IMR-90 (cell line): Measurements from ENCODE around the gene AQP9. TPM values are rescaled to one million over a fixed set of nuclear protein-coding genes. Genes with fewer than 3 reads are reported as not detected.

Experiments used
- ATAC-seq: fragments of 200-7000 bp; cut with Tn5 transposase; 2 replicates; pipeline ENCODE4 v1.9.1; 2020; ENCODE audit warnings: low read depth, mild to moderate bottlenecking, moderate library complexity
- BruUV-seq: library from RNA; stranded (reverse); fragments of 400-500 nt; replicated peaks from 2 replicates; lab custom pipeline; 2021; lab: Mats Ljungman, UMichigan
- CTCF ChIA-PET: fragments of 300-600 bp; formaldehyde crosslinking; extraction: SDS; loops from one replicate; lab custom pipeline; 2021; ENCODE audit warnings: antibody characterized with exemption; lab: Yijun Ruan, JAX
- POLR2A ChIA-PET: fragments of 300-600 bp; sonication (Branson Sonifier 250); formaldehyde crosslinking; loops from one replicate; lab custom pipeline; 2022; ENCODE audit warnings: antibody characterized with exemption; ENCODE audit not compliant: unreplicated experiment; lab: Charles Lee
- DNase-seq: peaks from one replicate; pipeline ENCODE4 v3.0.0; 2013
- H2AFZ ChIP-seq: replicated peaks from 2 replicates; pipeline ENCODE3; 2013; ENCODE audit warnings: low read length, mild to moderate bottlenecking; ENCODE audit not compliant: poor library complexity
- H2AK5ac ChIP-seq: 2 replicates; pipeline ENCODE4 v1.6.1; 2013; ENCODE audit warnings: low read depth, low read length, inconsistent platforms
- H2AK9ac ChIP-seq: replicated peaks from 2 replicates; pipeline ENCODE3; 2013; ENCODE audit warnings: mild to moderate bottlenecking, low read depth, low read length, moderate library complexity; ENCODE audit not compliant: poor library complexity
- H2BK120ac ChIP-seq: 2 replicates; pipeline ENCODE4 v1.6.1; 2013; ENCODE audit warnings: low read depth, low read length, inconsistent platforms
- H2BK15ac ChIP-seq: 3 replicates; pipeline ENCODE4 v1.6.1; 2013; ENCODE audit warnings: low read depth, low read length, inconsistent platforms
- H2BK20ac ChIP-seq: 2 replicates; pipeline ENCODE4 v1.6.1; 2013; ENCODE audit warnings: low read depth, mild to moderate bottlenecking, inconsistent platforms, low read length, moderate library complexity
- H2BK5ac ChIP-seq: 2 replicates; pipeline ENCODE4 v1.6.1; 2013; ENCODE audit warnings: mild to moderate bottlenecking, low read depth, low read length, inconsistent platforms; ENCODE audit not compliant: poor library complexity, severe bottlenecking
- H3K14ac ChIP-seq: replicated peaks from 2 replicates; pipeline ENCODE4 v1.6.1; 2013; ENCODE audit warnings: low read depth, low read length, inconsistent platforms
- H3K18ac ChIP-seq: 2 replicates; pipeline ENCODE4 v1.6.1; 2013; ENCODE audit warnings: low read depth, low read length, control low read depth
- H3K23ac ChIP-seq: 2 replicates; pipeline ENCODE4 v1.6.1; 2013; ENCODE audit warnings: low read depth, low read length, inconsistent platforms
- H3K27ac ChIP-seq: 2 replicates; pipeline ENCODE4 v1.5.1; 2013; ENCODE audit warnings: mild to moderate bottlenecking, control low read depth, low read length; ENCODE audit not compliant: insufficient read depth
- H3K27me3 ChIP-seq: 2 replicates; pipeline ENCODE4 v1.6.1; 2013; ENCODE audit warnings: low read length; ENCODE audit not compliant: control insufficient read depth, insufficient read depth
- H3K36me3 ChIP-seq: 2 replicates; pipeline ENCODE4 v1.6.1; 2013; ENCODE audit warnings: low read length, mixed read lengths; ENCODE audit not compliant: control insufficient read depth, insufficient read depth
- H3K4ac ChIP-seq: 2 replicates; pipeline ENCODE4 v1.6.1; 2013; ENCODE audit warnings: low read depth, low read length, inconsistent platforms
- H3K4me1 ChIP-seq: 2 replicates; pipeline ENCODE4 v1.6.1; 2013; ENCODE audit warnings: low read length, mixed read lengths; ENCODE audit not compliant: control insufficient read depth, insufficient read depth
- H3K4me2 ChIP-seq: 2 replicates; pipeline ENCODE4 v1.6.1; 2013; ENCODE audit warnings: low read depth, mild to moderate bottlenecking, control low read depth, low read length, moderate library complexity
- H3K4me3 ChIP-seq: 2 replicates; pipeline ENCODE4 v1.5.1; 2013; ENCODE audit warnings: low read depth, mild to moderate bottlenecking, control low read depth, low read length, moderate library complexity; ENCODE audit not compliant: insufficient read depth
- H3K56ac ChIP-seq: 2 replicates; pipeline ENCODE4 v1.6.1; 2013; ENCODE audit warnings: low read length, inconsistent platforms; ENCODE audit not compliant: insufficient read depth; ENCODE audit errors: extremely low read depth
- H3K79me1 ChIP-seq, 2 experiments: 2 replicates each; pipeline ENCODE4 v1.6.1; 2013; ENCODE audit warnings: low read length in 2 of 2, inconsistent platforms in 1 of 2, low read depth in 1 of 2
- H3K9ac ChIP-seq: 2 replicates; pipeline ENCODE4 v1.6.1; 2013; ENCODE audit warnings: low read depth, low read length, control low read depth
- H3K9me1 ChIP-seq: 2 replicates; pipeline ENCODE4 v1.6.1; 2013; ENCODE audit warnings: low read length, inconsistent platforms; ENCODE audit not compliant: insufficient read depth
- H3K9me3 ChIP-seq: 2 replicates; pipeline ENCODE4 v1.6.1; 2013; ENCODE audit warnings: low read length; ENCODE audit not compliant: control insufficient read depth, insufficient read depth
- H4K20me1 ChIP-seq: 2 replicates; pipeline ENCODE4 v1.6.1; 2013; ENCODE audit warnings: low read length, inconsistent platforms; ENCODE audit not compliant: insufficient read depth
- H4K5ac ChIP-seq: 2 replicates; pipeline ENCODE4 v1.6.1; 2013; ENCODE audit warnings: mild to moderate bottlenecking, low read depth, low read length, control low read depth
- H4K8ac ChIP-seq, 2 experiments: 2 replicates each; pipeline ENCODE4 v1.6.1; 2013; ENCODE audit warnings: low read depth in 2 of 2, low read length in 2 of 2, control low read depth in 1 of 2, inconsistent platforms in 1 of 2
- H4K91ac ChIP-seq: 2 replicates; pipeline ENCODE4 v1.6.1; 2013; ENCODE audit warnings: low read depth, low read length, inconsistent platforms; ENCODE audit not compliant: insufficient read depth
- CEBPB ChIP-seq: IDR thresholded peaks from 2 replicates; pipeline ENCODE4 v1.6.1; 2012; ENCODE audit warnings: low read depth, low read length, improper control_type of control experiment
- CHD1 ChIP-seq: IDR thresholded peaks from 2 replicates; pipeline ENCODE4 v1.6.1; 2012; ENCODE audit warnings: low read depth, low read length, improper control_type of control experiment
- MAFK ChIP-seq: IDR thresholded peaks from 2 replicates; pipeline ENCODE4 v1.6.1; 2012; ENCODE audit warnings: low read depth, low read length, improper control_type of control experiment
- MXI1 ChIP-seq: IDR thresholded peaks from 2 replicates; pipeline ENCODE4 v1.6.1; 2012; ENCODE audit warnings: low read depth, mild to moderate bottlenecking, low read length, moderate library complexity, borderline replicate concordance
- RAD21 ChIP-seq: IDR thresholded peaks from 2 replicates; pipeline ENCODE4 v1.6.1; 2012; ENCODE audit warnings: low read length, improper control_type of control experiment
- RCOR1 ChIP-seq: IDR thresholded peaks from 2 replicates; pipeline ENCODE4 v1.6.1; 2012; ENCODE audit warnings: mild to moderate bottlenecking, low read length, improper control_type of control experiment; ENCODE audit not compliant: insufficient replicate concordance
- SMC3 ChIP-seq: fragments of 150-350 bp; IDR thresholded peaks from 2 replicates; pipeline ENCODE4 v1.6.1; 2016; ENCODE audit warnings: low read depth, mild to moderate bottlenecking, antibody characterized with exemption, low read length, moderate library complexity
- WGBS, 2 experiments: methylation state at CpG; one replicate each; pipeline versions ENCODE4 v1.1.5 to v1.1.7; 2013; ENCODE audit warnings: missing lambda C conversion rate in 2 of 2; ENCODE audit not compliant: insufficient read length in 1 of 2; ENCODE audit errors: extremely low coverage in 2 of 2; 5-methylcytosine and 5-hydroxymethylcytosine counted together
- dilution Hi-C: fragments of 300-500 bp; cut with HindIII; formaldehyde crosslinking; loops from one replicate; pipeline ENCODE4 v1.14.3; 2018; ENCODE audit warnings: low sequenced_read_pairs; ENCODE audit not compliant: unreplicated experiment
- in situ Hi-C: fragments of 300-500 bp; cut with MboI; formaldehyde crosslinking; loops from 3 replicates; pipeline ENCODE4 v1.14.3; 2019; ENCODE audit warnings: low sequenced_read_pairs, inconsistent platforms, mixed read lengths
- intact Hi-C: fragments of 100-400 bp; cut with micrococcal nuclease; formaldehyde crosslinking; loops from 2 replicates; pipeline ENCODE4 v1.10.0; 2022
- polyA plus RNA-seq, 3 experiments: library from polyadenylated mRNA; depleted of rRNA; stranded (reverse); fragments of >200 nt; gene quantifications; 2 replicates each; pipeline ENCODE4 v1.2.3, GENCODE V29; 2012; ENCODE audit warnings: low replicate concordance in 1 of 3
- total RNA-seq: library from RNA; depleted of rRNA; stranded (reverse); fragments of >200 nt; gene quantifications from 2 replicates; pipeline ENCODE4 v1.2.3, GENCODE V29; 2012

Gene AQP9
- total and polyA plus RNA-seq, 2 of the 4 experiments (the other 2 are of a cell fraction) = not detected

GRCh38 chr15:58147171-58147611, 9.0 kb downstream of the AQP9 start:
- H3K27me3 ChIP-seq = peaks cover 2% of the 10 kb centered on the region; the same call in 1 of the 2 replicates
- no peak overlapping the region for H3K56ac ChIP-seq
- no peak overlapping the region for H2AK5ac ChIP-seq
- BruUV-seq = no TSS peak
- POLR2A ChIA-PET = no interaction called here
- dilution Hi-C loops = no loop called here
- H2BK120ac ChIP-seq = no peak overlapping the region
- CTCF ChIA-PET = no interaction called here
- H3K4ac ChIP-seq = no peak overlapping the region
- H3K9ac ChIP-seq = no peak overlapping the region
- DNase-seq = no peak
- in situ Hi-C loops = no loop called here
- no peak for TF ChIP-seq RCOR1
- TF ChIP-seq MAFK = no peak
- TF ChIP-seq CEBPB = no peak
- no peak for TF ChIP-seq MXI1
- TF ChIP-seq CHD1 = no peak
- no peak for TF ChIP-seq RAD21
- no peak for TF ChIP-seq SMC3
- no peaks in the 10 kb centered on the region for H4K20me1 ChIP-seq
- no peaks in the 10 kb centered on the region for H3K36me3 ChIP-seq
- no peaks in the 10 kb centered on the region for H3K9me1 ChIP-seq
- H4K91ac ChIP-seq = no peak overlapping the region
- H4K5ac ChIP-seq = no peak overlapping the region
- 83% methylated on average over 1 of the region's 5 CpGs; no CpG with 5 or more reads in 1 of the 2 experiments for WGBS, 2 experiments
- no peaks in the 10 kb centered on the region for H3K9me3 ChIP-seq
- H2AK9ac ChIP-seq = no peak overlapping the region
- no peak overlapping the region for H3K4me3 ChIP-seq
- intact Hi-C loops = no loop called here
- ATAC-seq = no peak
- no peaks in the 10 kb centered on the region for H3K79me1 ChIP-seq
- no peak overlapping the region for H3K27ac ChIP-seq
- H2BK15ac ChIP-seq = no peak overlapping the region
- H2AFZ ChIP-seq = no peak overlapping the region
- H2BK20ac ChIP-seq = no peak overlapping the region
- no peak overlapping the region for H3K14ac ChIP-seq
- H2BK5ac ChIP-seq = no peak overlapping the region
- H3K18ac ChIP-seq = no peak overlapping the region
- H4K8ac ChIP-seq = no peak overlapping the region
- no peaks in the 10 kb centered on the region for H3K4me1 ChIP-seq
- H3K4me2 ChIP-seq = no peak overlapping the region
- H3K23ac ChIP-seq = no peak overlapping the region
